Measurements from ENCODE around the gene TARBP1.

DNA sequence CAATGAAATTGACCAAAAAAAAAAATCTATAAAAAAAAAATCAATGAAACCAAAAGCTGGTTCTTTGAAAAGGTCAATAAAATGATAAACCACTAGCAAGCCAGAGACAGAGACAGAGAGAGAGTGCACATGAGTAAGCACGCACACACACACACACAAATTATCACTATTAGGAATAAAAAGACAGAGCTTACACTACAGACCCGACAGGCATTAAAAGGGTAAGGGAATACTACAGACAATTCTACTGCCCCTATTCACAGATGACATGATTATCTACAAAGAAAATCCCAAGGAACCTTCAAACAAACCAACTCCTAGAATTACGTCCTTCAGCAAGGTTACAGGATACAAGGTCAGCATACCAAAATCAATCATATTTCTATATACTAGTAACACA is 38.6 kb downstream of the TARBP1 start:
- TF ChIP-seq, protein P1, sequence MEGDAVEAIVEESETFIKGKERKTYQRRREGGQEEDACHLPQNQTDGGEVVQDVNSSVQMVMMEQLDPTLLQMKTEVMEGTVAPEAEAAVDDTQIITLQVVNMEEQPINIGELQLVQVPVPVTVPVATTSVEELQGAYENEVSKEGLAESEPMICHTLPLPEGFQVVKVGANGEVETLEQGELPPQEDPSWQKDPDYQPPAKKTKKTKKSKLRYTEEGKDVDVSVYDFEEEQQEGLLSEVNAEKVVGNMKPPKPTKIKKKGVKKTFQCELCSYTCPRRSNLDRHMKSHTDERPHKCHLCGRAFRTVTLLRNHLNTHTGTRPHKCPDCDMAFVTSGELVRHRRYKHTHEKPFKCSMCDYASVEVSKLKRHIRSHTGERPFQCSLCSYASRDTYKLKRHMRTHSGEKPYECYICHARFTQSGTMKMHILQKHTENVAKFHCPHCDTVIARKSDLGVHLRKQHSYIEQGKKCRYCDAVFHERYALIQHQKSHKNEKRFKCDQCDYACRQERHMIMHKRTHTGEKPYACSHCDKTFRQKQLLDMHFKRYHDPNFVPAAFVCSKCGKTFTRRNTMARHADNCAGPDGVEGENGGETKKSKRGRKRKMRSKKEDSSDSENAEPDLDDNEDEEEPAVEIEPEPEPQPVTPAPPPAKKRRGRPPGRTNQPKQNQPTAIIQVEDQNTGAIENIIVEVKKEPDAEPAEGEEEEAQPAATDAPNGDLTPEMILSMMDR (IDR thresholded peaks at IDR 0.05), result no peak
- no peak for TF ChIP-seq POLR2AphosphoS5 (IDR thresholded peaks at IDR 0.05)
- no peak for TF ChIP-seq POLR2A (IDR thresholded peaks at IDR 0.05; ENCODE audit: low read depth)
- no peak for TF ChIP-seq EP300 (IDR thresholded peaks at IDR 0.05)
